ENCODE data around the gene IGSF9B. TPM values are rescaled to one million over a fixed set of nuclear protein-coding genes. Genes with fewer than 3 reads are reported as not detected.

Gene IGSF9B
- total RNA-seq, 4 donors from 2014 or later, result 5.2 to 14.5 (median 8.0) TPM

- DNase-seq (ENCODE audit: low spot score in 2 of 2), result no peak
Observed at GRCh38 chr11:133966921-133967598, 10.3 kb upstream of the IGSF9B start.

GRCh38 chr11:133966172-133966651 lies 9.4 kb upstream of the IGSF9B start:
- intact Hi-C loops (cut with DNase I; ENCODE audit: low total_unique reads), result no loop called here
- H3K4me3 ChIP-seq (ENCODE audit: low read depth, poor library complexity, severe bottlenecking), result no peak overlapping the region
- no peak for DNase-seq (ENCODE audit: low spot score in 2 of 2)
- WGBS, 2 donors, result 76 to 77% methylated on average over 7 of the region's 7 CpGs
- TF ChIP-seq CTCF (IDR thresholded peaks at IDR 0.05) (no peak), POLR2A (IDR thresholded peaks at IDR 0.05) (no peak)

More at GRCh38 chr11:133966921-133967598, 10.3 kb upstream of the IGSF9B start:
- intact Hi-C loops (cut with DNase I; ENCODE audit: low total_unique reads), result no loop called here
- no peak overlapping the region for H3K4me3 ChIP-seq (ENCODE audit: low read depth, poor library complexity, severe bottlenecking)
- WGBS, 2 donors, result 34 to 37% methylated on average over 35 to 43 of the region's 43 CpGs
- TF ChIP-seq POLR2A (IDR thresholded peaks at IDR 0.05) (no peak), CTCF (IDR thresholded peaks at IDR 0.05) (no peak)

DNA sequence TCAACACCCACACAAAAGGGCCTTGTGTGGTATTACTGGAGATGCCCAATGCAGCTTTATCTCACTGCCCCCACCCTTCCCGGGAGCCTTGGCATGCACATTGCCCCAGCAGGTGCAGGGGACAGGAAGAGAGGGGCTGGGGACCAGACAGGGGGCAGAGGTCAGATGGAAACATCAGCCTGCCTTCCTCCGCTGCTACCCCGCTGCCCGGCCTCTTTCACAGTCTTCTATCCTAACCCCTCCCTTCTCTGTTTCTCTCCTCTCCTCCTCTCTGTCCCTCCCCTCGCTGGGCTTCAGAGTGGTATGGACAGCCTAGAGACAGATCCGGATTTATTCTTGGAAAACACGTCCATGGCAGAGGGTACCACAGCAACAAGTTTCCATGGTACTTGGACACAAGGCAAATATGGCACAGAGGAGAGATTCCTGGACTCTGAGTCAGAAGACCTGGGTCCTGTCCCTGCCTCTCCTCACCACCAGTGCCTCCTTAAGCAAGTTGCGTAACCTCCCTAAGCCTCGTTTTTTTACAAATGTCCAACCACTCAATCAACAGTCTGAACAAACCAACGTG lies 8.3 kb upstream of the IGSF9B start:
- TF ChIP-seq POLR2A (IDR thresholded peaks at IDR 0.05), result no peak
- TF ChIP-seq CTCF (IDR thresholded peaks at IDR 0.05), result no peak
- no peak overlapping the region for H3K4me3 ChIP-seq (ENCODE audit: low read depth, poor library complexity, severe bottlenecking)
- intact Hi-C loops (cut with DNase I; ENCODE audit: low total_unique reads), result no loop called here
- WGBS, 2 donors, result 54 to 57% methylated on average over 10 of the region's 10 CpGs
- no peak for DNase-seq (ENCODE audit: low spot score in 2 of 2)

DNA sequence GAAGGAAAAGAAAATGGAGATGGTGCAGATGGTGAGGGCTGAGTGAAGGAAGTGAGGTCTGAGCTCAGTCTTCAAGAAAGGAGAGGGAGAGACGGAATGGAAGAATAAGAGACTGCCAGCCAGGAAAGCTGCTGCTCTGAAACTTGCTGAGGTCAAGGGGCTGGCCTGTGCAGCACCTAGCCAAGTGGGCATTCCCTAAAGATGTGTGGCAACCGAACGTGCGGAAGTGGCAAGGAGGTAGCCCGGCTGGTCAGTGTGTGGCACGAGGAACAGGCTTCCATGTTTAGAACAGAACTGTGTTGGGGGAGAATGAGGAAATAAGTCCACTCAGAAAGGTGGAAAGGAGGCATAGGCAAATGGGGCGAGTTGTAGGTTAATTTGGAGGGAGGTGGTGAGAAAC lies 7.6 kb upstream of the IGSF9B start:
- intact Hi-C loops (cut with DNase I; ENCODE audit: low total_unique reads), result no loop called here
- no peak for DNase-seq (ENCODE audit: low spot score in 2 of 2)
- WGBS, 2 donors, result 87 to 91% methylated on average over 7 of the region's 7 CpGs
- TF ChIP-seq CTCF (IDR thresholded peaks at IDR 0.05), result no peak
- no peak for TF ChIP-seq POLR2A (IDR thresholded peaks at IDR 0.05)
- H3K4me3 ChIP-seq (ENCODE audit: low read depth, poor library complexity, severe bottlenecking), result no peak overlapping the region

GRCh38 chr11:133961890-133962289 lies 5.1 kb upstream of the IGSF9B start:
- 87 to 89% methylated on average over 8 of the region's 8 CpGs for WGBS, 2 donors
- intact Hi-C loops (cut with DNase I; ENCODE audit: low total_unique reads), result no loop called here
- TF ChIP-seq CTCF (IDR thresholded peaks at IDR 0.05) (no peak), POLR2A (IDR thresholded peaks at IDR 0.05) (no peak)
- H3K4me3 ChIP-seq (ENCODE audit: low read depth, poor library complexity, severe bottlenecking), result no peak overlapping the region
- DNase-seq (ENCODE audit: low spot score in 2 of 2), result no peak

All from lower leg skin (tissue), 4 donors.